HEK293T (cell line): Measurements from ENCODE around the gene KRT75.

Experiments
- FOXK2 ChIP-seq: fragments of 450-650 bp; IDR thresholded peaks from 2 replicates; pipeline ENCODE4 v1.6.1; 2016; ENCODE audit warnings: mild to moderate bottlenecking
- FOXM1 ChIP-seq: fragments of 450-650 bp; IDR thresholded peaks from 2 replicates; pipeline ENCODE4 v1.6.1; 2017; ENCODE audit warnings: mild to moderate bottlenecking, borderline replicate concordance
- L3MBTL2 ChIP-seq: fragments of 450-650 bp; conservative IDR thresholded peaks from 2 replicates; pipeline ENCODE4 v1.6.1; 2016; ENCODE audit warnings: mild to moderate bottlenecking
- LEF1 ChIP-seq: fragments of 450-650 bp; IDR thresholded peaks from 2 replicates; pipeline ENCODE4 v1.6.1; 2017; ENCODE audit warnings: mild to moderate bottlenecking, borderline replicate concordance
- SP1 ChIP-seq: fragments of 450-650 bp; IDR thresholded peaks from 2 replicates; pipeline ENCODE4 v1.6.1; 2017
- ZNF384 ChIP-seq: fragments of 450-650 bp; IDR thresholded peaks from 2 replicates; pipeline ENCODE4 v1.6.1; 2016

DNA sequence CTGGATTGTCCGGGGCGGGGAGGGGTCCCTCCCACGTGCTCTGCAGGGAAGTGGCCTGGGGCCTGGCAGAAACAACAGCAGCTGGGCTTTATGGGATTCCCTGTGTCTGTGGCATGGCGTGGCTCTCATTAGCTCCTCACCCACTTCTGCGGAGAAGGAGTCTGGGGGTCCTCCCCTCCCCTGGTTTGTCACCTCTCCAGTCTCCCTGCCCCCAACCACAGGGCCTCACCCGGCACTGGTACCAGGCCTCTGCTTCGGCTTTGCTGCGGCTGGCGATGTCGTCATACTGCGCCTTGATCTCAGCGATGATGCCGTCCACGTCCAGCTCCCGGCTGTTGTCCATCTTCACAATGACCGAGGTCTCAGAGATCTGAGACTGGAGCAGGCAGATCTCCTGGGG lies 34.4 kb downstream of the KRT75 start:
- TF ChIP-seq LEF1 (no peak), FOXM1 (no peak), SP1 (no peak), L3MBTL2 (no peak), ZNF384 (no peak), FOXK2 (no peak)
